ENCODE measurements around the gene ESR1. TPM values are rescaled to one million over a fixed set of nuclear protein-coding genes. Genes with fewer than 3 reads are reported as not detected.

Gene ESR1
- total RNA-seq, 1 donor from 2014 or later = not detected

DNA sequence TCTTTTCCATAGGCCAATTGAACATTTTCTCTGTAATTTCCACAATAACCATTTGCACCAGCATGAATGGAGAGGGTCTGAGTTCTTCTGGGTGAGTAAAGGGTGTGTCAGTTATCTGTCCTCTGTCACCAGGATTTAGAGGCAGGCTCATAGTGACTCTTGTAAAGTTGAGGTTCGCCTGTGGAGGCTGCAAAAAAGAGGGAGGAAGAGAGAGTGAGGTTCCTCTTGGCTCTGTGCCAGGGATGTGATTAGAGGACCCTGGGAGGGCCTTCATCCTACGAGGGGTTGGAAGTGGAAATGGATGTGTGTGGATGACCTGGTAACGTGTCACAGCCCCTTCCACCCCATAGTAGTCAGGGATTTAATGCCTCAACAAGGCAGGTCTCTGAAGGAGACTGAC is 242.0 kb downstream of the ESR1 start:
- no peak overlapping the region for H3K4me2 ChIP-seq

DNA sequence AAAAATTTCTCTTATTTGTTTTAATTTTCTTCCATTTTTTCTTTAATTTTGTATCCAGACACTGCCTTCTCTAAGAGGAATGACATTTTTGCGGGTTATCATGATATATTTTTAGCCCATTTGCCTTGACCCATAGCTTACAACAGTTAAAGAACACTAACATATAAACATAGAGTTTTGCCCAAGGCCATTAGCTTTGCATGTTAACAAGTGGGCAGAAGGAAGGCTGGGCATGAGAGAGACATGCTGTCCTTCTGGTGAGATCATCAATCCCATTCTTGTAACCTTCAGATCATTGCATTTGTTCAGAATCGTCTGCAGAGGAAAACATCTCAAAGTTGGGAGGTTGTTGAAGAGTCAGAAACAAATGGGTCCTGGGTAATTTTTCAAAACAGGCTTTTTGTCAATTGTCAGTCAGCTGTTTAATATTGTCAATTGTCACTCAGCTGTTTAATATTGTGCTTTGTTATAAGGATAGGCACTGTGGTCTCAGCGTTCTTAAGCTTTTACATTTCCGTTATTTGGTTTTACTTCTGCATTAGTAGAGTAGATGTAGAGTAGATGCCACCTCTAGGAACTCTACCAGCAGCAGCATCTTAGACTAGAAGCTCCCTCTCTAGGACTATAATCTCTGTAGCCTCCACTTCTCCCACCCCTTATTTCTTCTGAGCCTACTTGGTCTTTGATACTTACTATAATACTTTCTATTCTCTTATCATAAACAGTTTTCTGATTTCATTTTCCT is 243.1 kb downstream of the ESR1 start:
- no peaks in the 10 kb centered on the region for H3K4me1 Mint-ChIP-seq
- DNase-seq (ENCODE audit: low spot score) = no peak
- no peaks in the 10 kb centered on the region for H3K9me3 Mint-ChIP-seq
- no peaks in the 10 kb centered on the region for H4K20me1 ChIP-seq (ENCODE audit: low read depth)
- no peak overlapping the region for H2AFZ ChIP-seq (replicated peaks)
- TF ChIP-seq, protein P1, sequence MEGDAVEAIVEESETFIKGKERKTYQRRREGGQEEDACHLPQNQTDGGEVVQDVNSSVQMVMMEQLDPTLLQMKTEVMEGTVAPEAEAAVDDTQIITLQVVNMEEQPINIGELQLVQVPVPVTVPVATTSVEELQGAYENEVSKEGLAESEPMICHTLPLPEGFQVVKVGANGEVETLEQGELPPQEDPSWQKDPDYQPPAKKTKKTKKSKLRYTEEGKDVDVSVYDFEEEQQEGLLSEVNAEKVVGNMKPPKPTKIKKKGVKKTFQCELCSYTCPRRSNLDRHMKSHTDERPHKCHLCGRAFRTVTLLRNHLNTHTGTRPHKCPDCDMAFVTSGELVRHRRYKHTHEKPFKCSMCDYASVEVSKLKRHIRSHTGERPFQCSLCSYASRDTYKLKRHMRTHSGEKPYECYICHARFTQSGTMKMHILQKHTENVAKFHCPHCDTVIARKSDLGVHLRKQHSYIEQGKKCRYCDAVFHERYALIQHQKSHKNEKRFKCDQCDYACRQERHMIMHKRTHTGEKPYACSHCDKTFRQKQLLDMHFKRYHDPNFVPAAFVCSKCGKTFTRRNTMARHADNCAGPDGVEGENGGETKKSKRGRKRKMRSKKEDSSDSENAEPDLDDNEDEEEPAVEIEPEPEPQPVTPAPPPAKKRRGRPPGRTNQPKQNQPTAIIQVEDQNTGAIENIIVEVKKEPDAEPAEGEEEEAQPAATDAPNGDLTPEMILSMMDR (IDR thresholded peaks at IDR 0.05) = no peak
- no peak for TF ChIP-seq EZH2 (IDR thresholded peaks at IDR 0.05)
- TF ChIP-seq EZH2phosphoT487 (IDR thresholded peaks at IDR 0.05) = no peak
- no peaks in the 10 kb centered on the region for H3K9me3 ChIP-seq (ENCODE audit: low read depth)
- H3K4me2 ChIP-seq = no peak overlapping the region
- H3K4me3 Mint-ChIP-seq = no peak overlapping the region
- H3K27ac ChIP-seq = no peak overlapping the region
- H3F3A ChIP-seq (ENCODE audit: low read depth) = no peaks in the 10 kb centered on the region
- H3K36me3 ChIP-seq = no peaks in the 10 kb centered on the region
- H3K4me3 ChIP-seq = no peak overlapping the region
- no peaks in the 10 kb centered on the region for H3K27me3 ChIP-seq
- H3K4me1 ChIP-seq = no peaks in the 10 kb centered on the region
- H3K36me3 Mint-ChIP-seq = no peaks in the 10 kb centered on the region
- no peaks in the 10 kb centered on the region for H3K79me2 ChIP-seq (ENCODE audit: low read depth)
- H3K9ac ChIP-seq = no peak overlapping the region
- H3K27ac Mint-ChIP-seq = no peak overlapping the region
- H3K27me3 Mint-ChIP-seq (ENCODE audit: insufficient read depth, low read depth) = no peaks in the 10 kb centered on the region

More for the DNA sequence above, 242.0 kb downstream of the ESR1 start:
- Histone ChIP-seq H3K9ac (no peak overlapping the region), H3K79me2 (ENCODE audit: low read depth) (no peaks in the 10 kb centered on the region), H2AFZ (replicated peaks) (no peak overlapping the region), H4K20me1 (ENCODE audit: low read depth) (no peaks in the 10 kb centered on the region), H3K9me3 (ENCODE audit: low read depth) (no peaks in the 10 kb centered on the region), H3K27ac (no peak overlapping the region), H3K27me3 (no peaks in the 10 kb centered on the region), H3K4me3 (no peak overlapping the region), H3K36me3 (no peaks in the 10 kb centered on the region), H3F3A (ENCODE audit: low read depth) (no peaks in the 10 kb centered on the region), H3K4me1 (no peaks in the 10 kb centered on the region)
- Mint-ChIP-seq H3K4me3 (no peak overlapping the region), H3K36me3 (no peaks in the 10 kb centered on the region), H3K4me1 (no peaks in the 10 kb centered on the region), H3K27ac (no peak overlapping the region), H3K27me3 (ENCODE audit: insufficient read depth, low read depth) (no peaks in the 10 kb centered on the region), H3K9me3 (no peaks in the 10 kb centered on the region)
- no peak for DNase-seq (ENCODE audit: low spot score)
- TF ChIP-seq EZH2 (IDR thresholded peaks at IDR 0.05) = no peak
- no peak for TF ChIP-seq EZH2phosphoT487 (IDR thresholded peaks at IDR 0.05)
- TF ChIP-seq, protein P1 (IDR thresholded peaks at IDR 0.05) = no peak

DNA sequence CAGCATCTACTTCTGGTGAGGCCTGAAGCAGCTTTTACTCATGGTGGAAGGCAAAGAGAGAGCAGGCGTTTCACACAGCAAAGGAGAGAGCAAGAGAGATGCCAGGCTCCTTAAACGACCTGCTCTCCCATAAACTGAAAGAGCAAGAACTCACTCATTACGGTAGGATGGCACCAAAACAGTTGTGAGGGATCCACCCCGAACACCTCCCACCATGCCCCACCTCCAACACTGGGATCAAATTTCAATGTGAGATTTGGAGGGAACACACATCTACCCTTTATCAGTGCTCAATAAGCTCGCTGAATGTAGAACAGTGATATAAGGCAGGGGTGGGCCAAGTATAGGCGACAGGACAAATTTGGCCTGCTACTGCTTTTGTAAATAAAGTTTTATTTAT is 244.6 kb downstream of the ESR1 start:
- no peak for DNase-seq (ENCODE audit: low spot score)
- Histone ChIP-seq H4K20me1 (ENCODE audit: low read depth) (no peaks in the 10 kb centered on the region), H2AFZ (replicated peaks) (no peak overlapping the region), H3K4me3 (no peak overlapping the region), H3K27me3 (no peaks in the 10 kb centered on the region), H3K36me3 (no peaks in the 10 kb centered on the region), H3K4me1 (no peaks in the 10 kb centered on the region), H3K79me2 (ENCODE audit: low read depth) (no peaks in the 10 kb centered on the region), H3K27ac (no peak overlapping the region), H3F3A (ENCODE audit: low read depth) (no peaks in the 10 kb centered on the region), H3K9me3 (ENCODE audit: low read depth) (no peaks in the 10 kb centered on the region), H3K4me2 (no peak overlapping the region), H3K9ac (no peak overlapping the region)
- Mint-ChIP-seq H3K4me1 (no peaks in the 10 kb centered on the region), H3K36me3 (no peaks in the 10 kb centered on the region), H3K27ac (no peak overlapping the region), H3K9me3 (no peaks in the 10 kb centered on the region), H3K4me3 (no peak overlapping the region), H3K27me3 (ENCODE audit: insufficient read depth, low read depth) (no peaks in the 10 kb centered on the region)
- TF ChIP-seq EZH2 (IDR thresholded peaks at IDR 0.05) (no peak), EZH2phosphoT487 (IDR thresholded peaks at IDR 0.05) (no peak)
- TF ChIP-seq, protein P1 (IDR thresholded peaks at IDR 0.05) = no peak
